ENCODE measurements around the gene MAPK8IP3.

Gene MAPK8IP3

DNA sequence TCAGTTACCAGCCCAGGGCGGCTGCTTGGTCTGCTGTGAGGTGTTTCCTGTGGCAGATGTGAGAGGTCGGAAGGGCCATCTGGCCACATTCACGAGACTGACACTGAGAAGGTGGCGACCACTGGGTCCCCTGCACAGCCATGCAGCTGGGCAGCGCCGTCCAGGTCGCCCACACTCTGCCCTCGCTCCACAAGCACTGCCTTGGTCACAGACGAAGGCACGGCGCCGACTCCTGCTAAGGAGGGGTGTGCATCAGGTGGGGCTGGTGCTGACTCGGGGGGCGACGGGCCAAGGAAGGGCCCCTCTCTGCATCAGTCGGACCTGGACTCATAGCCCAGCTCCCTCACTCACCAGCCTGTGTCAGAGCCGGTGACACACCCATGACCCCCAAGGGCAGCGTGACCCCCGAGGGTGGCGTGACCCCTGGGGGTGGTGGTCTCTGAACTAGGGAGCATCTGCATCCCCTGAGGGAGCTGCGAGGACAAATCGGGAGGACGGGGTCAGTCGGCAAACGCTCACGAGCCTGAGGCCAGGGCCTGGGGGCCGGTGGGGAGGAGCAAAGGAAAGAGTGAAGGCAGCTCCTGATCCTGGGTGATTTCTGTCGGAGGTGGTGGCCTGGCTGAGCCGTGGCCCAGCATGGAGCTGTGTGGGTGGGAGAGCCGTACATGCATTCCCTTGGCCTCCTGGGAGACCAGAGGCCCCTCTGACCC, 34.9 kb downstream of the MAPK8IP3 start:
- no peak for DNase-seq

GRCh38 chr16:1741553-1742165, 35.7 kb downstream of the MAPK8IP3 start:
- DNase-seq: no peak

DNA sequence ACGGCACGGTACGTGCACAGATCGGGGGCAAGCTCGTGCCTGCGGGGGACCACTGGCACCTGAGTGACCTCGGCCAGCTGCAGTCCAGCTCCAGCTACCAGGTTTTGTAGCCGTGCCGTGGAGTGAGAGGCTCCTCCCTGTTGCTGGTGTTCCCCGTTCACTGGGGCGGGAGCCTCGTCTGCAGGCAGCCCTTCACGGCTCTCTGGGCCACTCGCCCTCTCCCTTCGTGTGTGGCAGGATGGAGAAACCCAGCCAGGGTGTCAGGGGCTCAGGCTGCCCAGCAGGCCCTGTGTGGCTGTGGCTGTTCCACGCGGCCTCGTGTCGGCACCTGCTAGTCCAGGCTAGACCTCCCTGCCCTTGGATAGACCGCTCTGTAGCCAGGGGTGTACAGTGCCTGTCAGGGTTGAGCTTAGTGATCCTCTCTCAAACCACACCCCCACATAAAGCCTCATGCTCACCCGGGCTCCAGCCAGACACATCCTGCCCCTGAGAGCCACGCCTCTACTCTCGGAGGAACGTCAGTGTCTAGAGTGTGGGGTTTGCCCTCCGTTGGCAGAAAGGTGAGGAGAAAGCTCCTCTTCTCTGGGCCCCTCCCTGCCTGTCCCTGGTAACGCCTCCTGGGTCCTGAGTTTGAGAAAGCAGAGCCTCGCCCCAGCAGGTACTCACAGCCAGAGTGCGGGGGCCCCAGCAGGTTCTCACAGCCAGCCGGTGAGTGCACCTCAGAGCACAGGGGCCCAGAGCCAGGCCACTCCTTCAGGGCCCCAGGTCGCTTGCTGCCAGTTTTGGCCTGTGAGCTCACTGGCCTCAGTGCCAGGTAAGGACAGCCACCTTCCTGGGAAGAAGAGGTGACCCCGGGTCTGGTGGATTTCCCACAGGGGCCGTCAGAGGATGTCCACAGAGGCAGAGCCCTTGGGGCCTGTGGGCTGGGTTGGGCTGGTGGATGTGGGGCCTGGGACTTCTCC, 37.7 kb downstream of the MAPK8IP3 start:
- DNase-seq: no peak

DNA sequence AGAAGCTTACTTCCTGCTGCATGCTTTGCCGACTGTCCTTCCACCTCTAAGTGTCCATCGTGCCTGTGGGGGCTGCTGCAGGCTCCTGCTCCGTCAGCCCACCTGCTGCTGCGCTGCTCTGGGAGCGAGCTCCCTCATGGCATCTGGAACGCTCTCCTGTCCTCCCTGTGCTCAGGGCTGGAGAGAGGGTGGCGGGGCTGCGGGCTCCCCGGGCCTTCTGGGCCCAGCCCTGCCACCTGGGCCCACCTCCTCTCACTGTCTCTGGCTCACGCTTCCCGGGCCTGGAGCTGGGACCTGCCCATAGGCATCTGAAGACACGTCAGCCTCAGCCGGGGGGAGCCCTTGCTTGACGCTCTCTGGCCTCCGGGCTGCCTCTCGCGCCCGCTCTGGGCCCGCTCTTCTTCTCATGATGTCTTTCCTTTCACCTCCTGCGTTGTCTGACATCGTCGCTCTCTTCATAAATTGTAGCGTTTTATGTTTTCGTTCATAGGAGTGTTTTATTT, 38.4 kb downstream of the MAPK8IP3 start:
- DNase-seq: no peak

DNA sequence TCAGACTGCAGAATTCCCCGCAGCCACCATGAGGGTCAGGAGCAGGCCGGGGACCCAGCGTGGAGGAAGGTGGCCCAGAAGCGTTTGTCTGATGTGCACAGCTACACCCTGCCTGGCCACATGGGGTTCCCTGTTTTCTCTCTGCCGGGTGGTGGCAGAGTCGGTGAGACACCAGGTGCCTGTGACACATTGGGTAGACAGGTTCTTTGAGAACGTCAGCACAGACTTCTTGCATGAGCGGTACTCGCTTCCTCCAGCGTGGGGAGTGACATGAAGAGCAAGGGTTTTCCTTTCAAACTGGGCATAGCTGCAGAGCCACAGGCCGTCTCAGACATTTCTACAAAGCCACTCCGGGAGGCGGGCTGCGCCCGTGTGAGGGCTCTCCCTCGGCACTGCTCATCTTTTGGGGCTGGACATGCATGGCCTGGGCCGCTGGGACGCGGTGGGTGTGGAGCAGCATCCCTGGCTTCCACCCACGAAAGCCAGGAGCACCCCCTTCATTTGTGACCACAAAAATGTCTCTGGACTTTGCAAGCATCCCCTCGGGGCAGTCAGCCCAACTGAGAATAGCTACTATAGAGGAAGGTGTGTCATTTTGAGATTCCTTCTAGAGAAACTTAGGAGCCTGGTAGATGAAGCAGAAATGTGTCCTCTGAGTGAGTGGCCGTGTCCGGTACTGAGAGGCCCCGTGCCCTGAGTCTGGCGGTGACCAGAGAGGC, 39.3 kb downstream of the MAPK8IP3 start:
- no peak for DNase-seq

GRCh38 chr16:1745900-1746692, 40.1 kb downstream of the MAPK8IP3 start:
- no peak for DNase-seq

DNA sequence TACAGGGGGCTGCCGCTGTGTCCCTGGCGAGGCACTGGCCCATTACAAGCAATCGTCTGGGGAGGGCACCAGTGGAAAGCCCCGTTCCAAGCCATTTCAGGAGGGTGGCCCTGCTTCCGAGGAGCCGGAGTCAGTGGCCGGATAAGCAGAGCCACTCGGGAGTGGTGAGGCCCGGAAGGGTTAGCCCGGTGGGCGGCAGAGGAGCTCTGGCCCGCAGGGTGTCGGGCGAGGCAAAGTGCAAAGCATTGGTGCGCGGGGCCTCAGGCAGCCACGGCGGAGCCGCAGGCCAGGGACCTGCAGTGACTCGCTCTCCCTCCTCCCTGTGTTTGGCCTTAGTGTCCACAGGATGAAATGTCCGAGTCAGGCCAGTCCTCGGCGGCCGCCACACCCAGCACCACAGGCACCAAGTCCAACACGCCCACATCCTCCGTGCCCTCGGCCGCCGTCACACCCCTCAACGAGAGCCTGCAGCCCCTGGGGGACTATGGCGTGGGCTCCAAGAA, 40.7 kb downstream of the MAPK8IP3 start:
- no peak for DNase-seq

- no peak for DNase-seq
Measured at GRCh38 chr16:1747934-1748333, 41.9 kb downstream of the MAPK8IP3 start.

DNA sequence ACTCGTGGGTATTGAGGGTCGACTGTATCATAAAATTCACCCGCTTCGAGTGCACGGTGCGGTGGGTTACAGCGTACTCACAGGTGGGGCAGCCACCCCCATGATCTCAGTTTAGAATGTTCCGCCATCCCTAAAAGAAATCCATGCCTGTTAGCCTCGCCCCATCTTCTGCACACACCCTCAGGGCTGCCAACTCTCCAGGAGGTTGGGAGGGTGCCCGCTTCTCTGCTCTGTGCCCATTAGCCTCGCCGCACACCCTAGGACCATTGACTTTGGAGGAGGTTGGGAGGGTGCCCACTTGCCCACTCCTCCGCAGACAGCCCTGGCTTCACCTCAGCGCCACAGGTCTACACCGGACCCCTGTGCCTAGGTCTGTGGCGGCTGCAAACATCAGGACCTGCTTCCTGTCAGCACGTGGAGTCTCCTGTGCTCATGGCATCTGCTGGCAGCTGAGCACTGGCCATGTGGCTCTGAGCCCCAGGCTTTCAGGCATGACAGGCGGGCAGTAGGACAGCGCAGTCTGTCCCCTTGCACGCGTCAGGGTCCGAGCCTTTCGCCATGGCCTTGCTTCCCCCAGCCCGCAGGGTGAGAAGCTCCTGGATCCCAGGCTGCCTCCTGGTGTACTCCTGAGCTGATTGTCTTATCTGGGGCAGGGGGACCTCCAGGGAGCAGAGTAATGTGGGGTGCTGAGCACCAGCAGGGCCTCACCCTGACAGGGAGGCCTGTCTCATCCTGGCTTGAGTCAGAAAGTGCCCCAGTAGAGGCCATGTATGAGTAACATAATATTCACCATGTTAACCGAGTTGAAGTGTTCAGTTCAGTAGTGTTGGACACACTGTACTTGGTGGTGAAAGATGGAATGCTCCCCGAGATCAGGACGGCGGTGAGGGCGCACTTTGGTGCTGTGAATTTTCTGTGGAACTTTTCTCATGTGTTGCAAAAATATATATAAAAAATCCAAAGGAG, 43.4 kb downstream of the MAPK8IP3 start:
- DNase-seq: no peak

DNA sequence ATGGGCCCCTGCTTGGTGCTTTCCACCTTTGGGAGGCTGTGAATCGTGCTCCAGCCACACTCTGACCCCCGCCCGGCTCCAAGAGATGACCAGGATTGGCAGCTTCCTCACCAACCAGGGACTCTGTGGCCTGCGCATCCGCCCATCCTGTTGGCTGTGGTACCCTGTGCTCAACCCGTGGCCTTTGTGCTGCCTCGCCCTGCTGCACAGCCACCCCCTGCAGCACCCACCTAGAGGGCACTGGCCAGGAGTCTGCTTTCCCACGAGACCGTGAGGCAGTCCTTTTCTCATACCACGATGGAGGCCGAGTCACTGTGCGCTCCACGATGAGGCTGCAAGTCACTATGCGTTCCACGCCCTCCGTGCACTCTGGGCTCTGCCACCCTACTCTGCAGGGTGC, 46.0 kb downstream of the MAPK8IP3 start:
- DNase-seq: no peak

GRCh38 chr16:1752853-1753252, 46.9 kb downstream of the MAPK8IP3 start:
- no peak for DNase-seq

DNA sequence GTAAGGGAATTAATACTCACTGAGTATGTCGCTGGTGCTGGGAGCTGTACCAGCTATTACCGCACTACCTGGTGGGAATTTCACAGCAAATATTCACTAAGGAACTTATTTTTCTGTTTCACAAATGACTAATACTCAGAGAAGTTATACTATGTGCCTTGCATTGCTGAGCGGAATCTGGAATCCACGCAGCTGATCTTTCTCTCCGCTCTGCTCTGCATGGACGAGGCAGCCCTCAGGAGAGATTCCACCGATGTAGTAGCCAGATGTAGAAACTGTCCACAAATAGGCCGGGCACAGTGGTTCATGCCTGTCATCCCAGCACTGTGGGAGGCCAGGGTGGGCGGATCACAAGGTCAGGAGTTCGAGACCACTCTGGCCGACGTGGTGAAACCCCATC, 48.2 kb downstream of the MAPK8IP3 start:
- no peak for DNase-seq

DNA sequence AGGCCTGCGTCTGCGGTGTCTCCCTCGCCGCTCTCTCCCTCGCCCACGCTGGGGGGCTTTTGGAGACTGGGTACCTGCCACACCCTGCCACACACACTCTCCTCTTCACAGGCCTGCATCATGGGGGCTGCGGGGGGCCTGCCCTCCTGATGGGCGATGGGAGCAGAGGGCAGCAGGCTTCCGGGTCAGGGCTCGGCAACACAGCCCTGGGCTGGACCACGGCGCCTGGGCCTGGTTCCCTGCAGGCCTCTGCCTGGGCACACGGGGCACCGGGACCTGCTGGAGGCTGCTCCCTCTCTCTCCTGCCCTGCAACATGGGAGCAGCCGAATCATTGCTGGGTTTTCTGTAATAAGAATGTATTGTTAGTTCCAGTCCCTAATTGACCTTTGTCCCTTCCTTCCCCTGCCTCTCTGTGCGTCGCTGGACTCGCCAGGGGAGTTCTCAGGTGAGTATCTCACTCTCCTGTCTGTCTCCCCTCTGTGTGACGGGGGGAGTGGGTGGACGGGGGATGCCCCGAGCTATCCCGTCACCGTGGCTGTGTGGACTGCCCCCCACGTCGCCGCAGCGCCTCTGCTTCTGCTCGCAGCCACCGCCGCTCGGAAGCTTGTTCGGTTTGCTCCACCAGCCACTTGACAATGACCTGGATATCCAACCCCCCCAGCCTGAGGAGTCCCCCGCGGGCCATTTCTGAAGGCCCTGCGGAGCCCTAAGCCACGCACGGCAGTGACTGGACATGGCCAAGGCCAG, 51.9 kb downstream of the MAPK8IP3 start:
- no peak for DNase-seq

DNA sequence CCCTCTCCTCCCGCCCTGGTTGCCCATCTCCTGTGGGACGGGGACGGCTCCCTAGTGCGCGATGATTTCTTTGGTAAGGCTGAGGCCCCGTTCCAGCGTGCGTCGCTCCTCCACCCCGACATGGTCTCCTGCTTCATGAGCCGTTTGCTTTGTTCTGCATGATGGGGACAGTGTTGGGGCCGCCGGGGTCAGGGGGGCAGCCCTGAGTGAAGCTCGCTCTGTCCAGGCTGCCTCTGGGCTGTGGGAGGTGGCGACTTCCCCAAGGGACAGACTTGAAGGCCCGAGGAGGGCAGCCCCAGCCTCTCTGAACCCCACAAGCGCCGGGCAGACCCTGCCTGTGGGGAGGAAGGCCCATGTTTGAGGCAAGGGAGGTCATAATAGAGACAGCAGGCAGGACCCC, 52.9 kb downstream of the MAPK8IP3 start:
- no peak for DNase-seq

DNA sequence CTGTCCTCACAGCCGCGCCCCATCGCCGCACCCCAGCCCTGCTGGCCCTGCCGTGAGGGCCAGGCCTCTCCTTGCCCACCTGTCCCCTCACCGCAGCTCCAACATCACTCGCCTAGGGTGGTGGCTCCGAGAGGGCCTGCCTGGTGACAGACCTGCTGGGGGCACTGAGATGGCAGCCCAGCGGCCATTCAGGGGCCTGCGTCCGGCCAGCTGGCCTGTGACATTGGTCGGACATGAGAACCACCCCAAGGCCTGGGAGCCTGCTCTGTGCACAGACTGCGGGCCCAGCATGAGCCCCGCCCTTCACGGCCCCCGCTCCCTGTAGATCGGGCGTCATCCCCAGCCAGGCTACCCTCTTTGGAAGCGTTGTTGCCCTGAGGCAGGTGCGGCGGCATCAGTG, 53.5 kb downstream of the MAPK8IP3 start:
- no peak for DNase-seq

GRCh38 chr16:1760911-1761310, 54.9 kb downstream of the MAPK8IP3 start:
- no peak for DNase-seq

- no peak for DNase-seq
Measured at GRCh38 chr16:1761751-1762150, 55.8 kb downstream of the MAPK8IP3 start.

GRCh38 chr16:1762196-1762878, 56.3 kb downstream of the MAPK8IP3 start:
- DNase-seq: no peak

- no peak for DNase-seq
Measured at GRCh38 chr16:1762879-1763520, 57.0 kb downstream of the MAPK8IP3 start.
